Colon (tissue), 2 donors: ENCODE measurements around the gene PARD3.
"Not testable (repeated sequence)": the region's sequence is repeated elsewhere in the genome, so short reads cannot be mapped to it uniquely, and the experiment has no call there.

Experiments
- FAIRE-seq: peaks from 2 replicates; lab custom pipeline; 2012; peaks lifted over from hg19 to GRCh38; lab: Jason Lieb, UNC
- donor health status: control.
- donor health status: control.

The PARD3 gene

GRCh38 chr10:34766266-34766600 lies 48.9 kb downstream of the PARD3 start:
- no peak for FAIRE-seq

DNA sequence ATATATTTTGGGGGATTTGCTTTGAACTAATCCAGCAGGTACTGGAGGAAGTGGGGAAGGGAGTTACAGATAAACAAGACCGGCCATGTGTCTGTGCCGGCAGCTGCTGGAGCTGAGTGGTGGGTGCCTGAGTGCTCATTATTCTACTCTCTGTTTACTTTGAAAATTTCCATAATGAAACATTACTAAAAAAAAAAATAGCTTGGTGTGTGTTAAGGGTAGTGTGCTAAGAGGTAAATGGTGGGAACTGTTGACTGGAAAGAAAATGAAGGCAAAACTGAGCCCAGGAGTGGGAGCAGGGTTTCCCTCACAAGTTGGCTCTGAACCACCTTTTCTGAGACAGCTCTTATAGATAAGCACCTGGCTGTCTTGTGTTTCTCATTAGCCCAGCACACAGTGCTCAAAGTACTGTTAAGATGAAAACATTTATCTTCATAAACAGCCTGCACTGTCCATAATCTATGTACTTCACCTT lies 50.6 kb downstream of the PARD3 start:
- FAIRE-seq: no peak

DNA sequence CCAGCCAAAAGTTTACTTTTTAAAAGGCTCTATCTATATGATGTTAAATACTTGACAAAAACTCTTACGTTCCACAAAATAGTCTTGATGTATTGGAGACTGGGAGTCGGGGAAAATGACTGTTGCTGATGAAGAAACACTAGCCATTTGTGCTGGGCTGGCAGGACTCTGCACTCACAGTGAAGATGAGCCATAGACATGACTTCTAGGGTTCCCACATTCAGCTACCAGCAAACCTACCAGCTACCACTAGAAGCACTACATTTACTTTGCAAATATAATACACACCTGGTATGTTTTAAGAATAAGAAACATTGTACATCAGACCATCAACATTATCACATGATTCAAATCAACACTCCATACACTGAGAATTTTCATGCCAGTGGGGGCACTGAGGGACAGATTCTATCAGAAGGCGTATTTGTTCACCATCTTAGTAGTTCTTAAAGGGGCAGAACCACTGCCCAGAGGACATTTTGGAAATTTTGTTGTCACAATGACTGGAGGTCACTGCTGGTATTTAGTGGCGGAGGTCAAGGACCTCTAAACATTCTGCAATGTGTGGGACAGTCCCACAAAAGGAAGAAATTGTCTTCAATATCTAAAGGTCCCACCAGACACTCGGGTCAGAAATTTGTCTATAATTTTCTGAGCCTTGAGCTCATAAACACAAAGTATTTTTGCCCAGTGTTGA lies 52.3 kb downstream of the PARD3 start:
- no peak for FAIRE-seq

GRCh38 chr10:34762156-34762555 lies 52.9 kb downstream of the PARD3 start:
- no peak for FAIRE-seq

DNA sequence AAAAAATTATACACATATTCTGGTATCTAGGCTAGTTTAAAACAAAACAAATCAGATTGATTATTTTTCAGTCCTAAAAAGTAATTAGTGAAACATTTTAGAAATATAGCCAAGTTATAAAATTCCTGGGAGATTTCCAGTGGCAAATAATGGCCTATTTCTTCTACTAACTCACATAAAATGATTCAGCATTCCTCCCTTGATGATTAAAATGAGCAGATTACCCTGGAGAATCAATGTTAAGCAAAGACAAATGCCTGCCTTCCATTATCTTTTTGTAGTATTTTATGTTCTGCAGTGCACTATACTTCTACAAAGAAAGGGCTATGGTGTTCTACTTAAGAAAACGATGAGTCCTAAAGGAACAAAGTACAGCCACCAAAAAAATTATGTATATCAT lies 53.6 kb downstream of the PARD3 start:
- FAIRE-seq: no peak

DNA sequence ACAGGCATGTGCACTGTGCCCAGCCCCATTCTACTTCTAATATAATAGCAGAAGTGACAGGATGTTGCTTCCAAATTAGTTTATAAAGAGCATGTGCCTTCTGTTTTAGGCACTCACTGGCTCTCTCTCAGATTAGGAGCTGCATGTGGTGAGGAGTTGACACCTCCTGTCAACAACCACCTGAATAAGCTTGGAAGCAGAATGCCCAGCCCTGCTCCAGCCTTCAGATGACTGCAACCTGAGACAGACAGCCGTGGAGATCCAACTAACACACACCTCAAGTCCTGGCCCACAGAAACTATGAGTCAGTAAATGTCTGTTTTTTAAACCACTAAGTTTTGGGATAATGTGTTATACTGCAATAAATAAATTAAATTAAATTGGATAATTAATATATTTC lies 54.5 kb downstream of the PARD3 start:
- FAIRE-seq: no peak

- no peak for FAIRE-seq
These were observed 55.3 kb downstream of the PARD3 start for GRCh38 chr10:34759837-34760215.

GRCh38 chr10:34759161-34759836 lies 55.8 kb downstream of the PARD3 start:
- no peak for FAIRE-seq

DNA sequence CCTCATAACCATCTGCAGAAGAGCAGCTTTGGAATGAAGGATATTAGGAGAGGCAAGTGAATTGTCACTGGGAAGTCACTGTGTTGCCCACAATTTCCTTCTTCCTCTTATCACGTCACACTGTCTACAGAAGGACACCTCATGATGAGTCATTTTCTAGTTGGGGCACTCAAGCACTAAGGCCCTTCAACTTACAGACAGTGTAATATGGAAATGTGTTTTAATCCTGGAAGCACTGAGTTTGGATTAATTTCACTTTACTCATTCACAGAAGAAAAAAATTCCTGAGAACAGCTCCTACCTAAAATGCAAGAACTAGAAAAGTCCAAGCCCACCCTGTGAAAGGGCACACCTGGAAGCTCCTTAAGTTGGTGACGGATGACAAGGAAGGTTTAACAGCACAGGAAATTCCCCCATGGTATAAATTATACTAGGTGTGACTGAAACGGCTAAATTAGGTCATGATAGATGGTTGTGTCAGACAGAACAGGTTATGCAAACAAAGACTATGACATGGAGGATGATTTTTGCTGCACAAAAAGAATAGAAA lies 56.6 kb downstream of the PARD3 start:
- no peak for FAIRE-seq

DNA sequence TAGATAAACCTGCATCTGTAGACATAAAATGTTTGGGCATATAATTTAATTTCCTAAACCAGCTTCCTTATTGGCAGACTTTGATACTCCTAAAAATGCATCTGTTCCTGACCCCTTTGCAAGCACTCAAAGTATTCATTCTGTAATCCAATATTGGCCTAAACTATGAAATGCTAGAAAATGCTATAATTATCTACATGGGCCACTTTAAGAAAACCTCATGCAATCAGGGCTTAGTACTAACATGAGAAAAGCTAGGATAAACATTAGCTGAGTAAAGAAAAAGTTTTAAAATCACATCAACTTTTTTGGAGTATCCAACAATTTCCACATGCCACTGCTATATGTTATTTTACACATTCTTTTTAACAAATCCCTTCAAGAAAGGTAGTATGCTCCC lies 57.2 kb downstream of the PARD3 start:
- no peak for FAIRE-seq

- not testable (repeated sequence) for FAIRE-seq
These were observed 57.9 kb downstream of the PARD3 start for GRCh38 chr10:34757181-34757580.

GRCh38 chr10:34756584-34756983 lies 58.5 kb downstream of the PARD3 start:
- no peak for FAIRE-seq

DNA sequence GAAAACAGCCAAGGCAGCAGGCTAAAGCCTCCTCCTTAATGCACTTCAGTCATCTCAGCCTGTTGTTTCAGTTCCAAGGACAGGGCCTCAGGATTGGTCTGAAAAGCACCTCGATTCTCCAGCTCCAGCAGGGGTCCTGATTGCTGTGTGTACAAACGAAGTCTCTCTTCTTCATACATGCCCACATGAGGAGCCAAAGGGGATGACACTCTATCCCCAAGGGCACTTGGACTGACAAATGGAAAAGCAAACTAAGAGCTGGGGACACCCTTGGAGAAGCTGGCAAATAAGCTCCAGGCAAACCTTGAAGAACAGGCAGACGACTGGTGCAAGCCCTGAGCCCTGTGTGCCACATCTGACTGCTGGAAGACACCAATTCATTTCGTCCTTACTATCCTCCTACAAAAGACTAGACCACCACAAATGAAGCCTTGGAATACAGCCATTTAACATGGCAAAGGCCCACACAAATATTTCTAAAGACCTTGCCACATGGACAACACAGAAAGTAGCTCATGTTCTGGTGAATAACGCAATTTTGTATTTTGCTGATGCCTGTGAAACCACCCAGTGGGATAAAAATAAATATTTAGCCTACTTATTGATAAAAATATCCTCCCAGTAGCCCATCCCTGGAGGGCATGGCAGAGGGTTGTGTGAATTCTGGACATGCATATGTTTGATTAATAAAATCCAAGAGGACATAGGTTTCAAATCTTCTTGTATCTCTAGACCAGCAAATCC lies 61.9 kb downstream of the PARD3 start:
- FAIRE-seq: no peak

GRCh38 chr10:34751272-34751671 lies 63.8 kb downstream of the PARD3 start:
- no peak for FAIRE-seq

- not testable (repeated sequence) for FAIRE-seq
These were observed 64.3 kb downstream of the PARD3 start for GRCh38 chr10:34750795-34751194.

GRCh38 chr10:34748767-34749166 lies 66.3 kb downstream of the PARD3 start:
- no peak for FAIRE-seq

- no peak for FAIRE-seq
These were observed 66.7 kb downstream of the PARD3 start for GRCh38 chr10:34748357-34748756.

DNA sequence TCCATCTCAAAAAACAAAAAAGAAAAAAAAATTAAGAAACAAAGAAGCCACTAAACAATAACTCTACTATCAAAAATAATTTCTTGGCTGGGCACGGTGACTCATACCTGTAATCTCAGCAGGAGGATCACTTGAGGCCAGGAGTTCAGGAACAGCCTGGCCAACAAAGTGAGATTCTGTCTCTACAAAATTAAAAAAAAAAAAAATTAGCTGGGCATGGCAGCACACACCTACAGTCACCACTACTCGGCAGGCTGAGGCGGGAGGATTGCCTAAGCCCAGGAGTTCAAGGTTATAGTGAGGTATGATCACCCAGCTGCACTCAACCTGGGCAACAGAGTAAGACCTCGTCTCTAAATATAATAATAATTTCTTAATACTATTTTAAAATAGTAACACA lies 69.0 kb downstream of the PARD3 start:
- no peak for FAIRE-seq

- no peak for FAIRE-seq
These were observed 69.9 kb downstream of the PARD3 start for GRCh38 chr10:34745244-34745643.

DNA sequence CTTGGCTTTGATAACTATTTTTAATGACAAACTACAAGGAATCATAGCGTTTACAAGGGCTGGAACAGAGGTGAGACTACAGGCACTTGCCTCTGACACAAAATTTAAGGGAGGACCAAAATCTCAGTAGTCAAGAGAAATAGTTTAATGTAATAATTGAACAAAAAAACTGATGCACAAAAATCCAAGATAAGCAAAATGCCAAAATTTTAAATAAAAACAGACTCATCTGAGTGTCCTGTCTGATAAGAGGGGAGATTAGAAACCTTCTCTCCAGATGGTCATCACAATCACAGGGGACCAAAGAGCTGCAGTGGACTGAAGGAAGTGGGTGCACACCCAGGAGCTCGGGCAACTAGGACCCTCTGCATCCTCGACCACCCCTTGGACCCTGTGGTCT lies 70.5 kb downstream of the PARD3 start:
- FAIRE-seq: no peak

GRCh38 chr10:34743814-34744213 lies 71.3 kb downstream of the PARD3 start:
- FAIRE-seq: no peak

DNA sequence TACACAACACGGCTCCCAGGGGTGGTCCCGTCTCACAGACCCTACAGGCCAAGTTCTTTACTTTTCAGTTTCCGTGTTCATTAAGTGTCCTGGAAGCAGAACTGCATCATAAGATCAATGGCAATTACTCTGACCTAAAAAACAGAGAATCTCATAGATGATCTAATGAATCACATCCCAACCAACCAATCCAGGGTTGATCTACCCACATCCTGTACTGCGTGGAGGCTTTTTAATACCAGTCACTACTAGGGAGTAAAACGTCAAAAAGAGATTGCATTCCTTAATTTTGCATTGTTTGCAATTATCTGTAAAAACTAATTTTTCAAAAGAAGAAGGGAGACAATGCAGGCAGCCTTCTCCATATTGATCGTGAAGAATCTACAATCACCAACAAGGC lies 72.6 kb downstream of the PARD3 start:
- FAIRE-seq: no peak

DNA sequence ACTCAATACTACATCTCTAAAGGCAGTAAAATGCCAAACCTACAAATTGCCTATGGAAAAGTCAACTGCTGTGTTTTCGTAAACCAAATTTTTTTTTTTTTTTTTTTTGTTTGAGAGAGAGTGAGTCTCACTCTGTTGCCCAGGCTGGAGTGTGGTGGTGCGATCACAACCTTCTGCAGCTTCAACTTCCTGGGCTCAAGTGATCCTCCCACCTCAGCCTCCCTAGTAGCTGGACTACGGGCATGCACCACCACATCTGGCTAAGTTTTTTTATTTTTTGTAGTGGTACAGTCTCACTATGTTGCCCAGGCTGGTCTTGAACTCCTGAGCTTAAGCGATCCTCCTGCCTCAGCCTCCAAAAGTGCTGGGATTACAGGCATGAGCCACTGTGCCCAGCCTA lies 74.0 kb downstream of the PARD3 start:
- FAIRE-seq: not testable (repeated sequence)
